Measurements from ENCODE around the gene TMEM248.
"Not testable (repeated sequence)": the region's sequence is repeated elsewhere in the genome, so short reads cannot be mapped to it uniquely, and the experiment has no call there.

The TMEM248 gene, protein sequence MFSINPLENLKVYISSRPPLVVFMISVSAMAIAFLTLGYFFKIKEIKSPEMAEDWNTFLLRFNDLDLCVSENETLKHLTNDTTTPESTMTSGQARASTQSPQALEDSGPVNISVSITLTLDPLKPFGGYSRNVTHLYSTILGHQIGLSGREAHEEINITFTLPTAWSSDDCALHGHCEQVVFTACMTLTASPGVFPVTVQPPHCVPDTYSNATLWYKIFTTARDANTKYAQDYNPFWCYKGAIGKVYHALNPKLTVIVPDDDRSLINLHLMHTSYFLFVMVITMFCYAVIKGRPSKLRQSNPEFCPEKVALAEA

DNA sequence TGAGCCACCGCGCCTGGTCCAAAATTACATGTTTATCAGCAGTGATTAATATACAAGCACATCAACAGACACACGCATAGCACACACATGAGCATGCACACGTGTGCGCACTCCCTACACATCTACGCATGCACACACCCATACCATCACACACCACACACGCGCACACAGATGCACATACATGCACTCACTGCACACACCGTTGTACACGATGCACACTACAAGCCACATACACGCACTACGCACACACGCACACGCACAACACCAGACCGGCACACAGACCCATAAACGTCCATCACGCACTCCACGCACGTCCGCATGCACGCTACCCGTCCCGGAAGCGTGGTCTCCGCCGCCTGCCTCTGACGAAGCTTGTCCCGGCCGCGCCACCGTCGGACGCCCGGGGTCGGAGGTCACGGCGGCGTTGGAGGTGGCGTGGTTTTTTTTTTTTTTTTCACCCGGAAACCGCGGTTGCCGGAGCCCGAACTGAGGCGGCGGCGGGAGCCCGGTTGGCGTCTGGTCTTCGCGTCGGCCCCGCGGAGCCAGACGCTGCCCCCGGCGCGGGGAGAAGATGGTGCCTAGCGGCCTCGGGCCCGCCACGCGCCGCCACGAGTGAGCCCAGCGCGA, at the start of gene TMEM248:
Gene TMEM248, plus strand, starts transcription at position 457 of the 627 bp plus-strand sequence. CDS start 20,641 bp downstream, outside the sequence.
- TF ChIP-seq, protein P1, sequence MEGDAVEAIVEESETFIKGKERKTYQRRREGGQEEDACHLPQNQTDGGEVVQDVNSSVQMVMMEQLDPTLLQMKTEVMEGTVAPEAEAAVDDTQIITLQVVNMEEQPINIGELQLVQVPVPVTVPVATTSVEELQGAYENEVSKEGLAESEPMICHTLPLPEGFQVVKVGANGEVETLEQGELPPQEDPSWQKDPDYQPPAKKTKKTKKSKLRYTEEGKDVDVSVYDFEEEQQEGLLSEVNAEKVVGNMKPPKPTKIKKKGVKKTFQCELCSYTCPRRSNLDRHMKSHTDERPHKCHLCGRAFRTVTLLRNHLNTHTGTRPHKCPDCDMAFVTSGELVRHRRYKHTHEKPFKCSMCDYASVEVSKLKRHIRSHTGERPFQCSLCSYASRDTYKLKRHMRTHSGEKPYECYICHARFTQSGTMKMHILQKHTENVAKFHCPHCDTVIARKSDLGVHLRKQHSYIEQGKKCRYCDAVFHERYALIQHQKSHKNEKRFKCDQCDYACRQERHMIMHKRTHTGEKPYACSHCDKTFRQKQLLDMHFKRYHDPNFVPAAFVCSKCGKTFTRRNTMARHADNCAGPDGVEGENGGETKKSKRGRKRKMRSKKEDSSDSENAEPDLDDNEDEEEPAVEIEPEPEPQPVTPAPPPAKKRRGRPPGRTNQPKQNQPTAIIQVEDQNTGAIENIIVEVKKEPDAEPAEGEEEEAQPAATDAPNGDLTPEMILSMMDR (IDR thresholded peaks at IDR 0.05; ENCODE audit: insufficient read depth, low read length, missing control alignments) = no peak
- ChIA-PET CTCF (no interaction called here), POLR2A (interaction anchor here (0.7 to 0.9 kb wide), 2 partner anchors 9 to 77 kb away, joined by 3 read pairs; no protein-coding TSS in a partner anchor)
- no peak for DNase-seq (ENCODE audit: low read depth, low spot score)
- peak within 1 kb of the TSS; percentile 93 for H3K4me3 ChIP-seq (ENCODE audit: low read depth, low read length)

DNA sequence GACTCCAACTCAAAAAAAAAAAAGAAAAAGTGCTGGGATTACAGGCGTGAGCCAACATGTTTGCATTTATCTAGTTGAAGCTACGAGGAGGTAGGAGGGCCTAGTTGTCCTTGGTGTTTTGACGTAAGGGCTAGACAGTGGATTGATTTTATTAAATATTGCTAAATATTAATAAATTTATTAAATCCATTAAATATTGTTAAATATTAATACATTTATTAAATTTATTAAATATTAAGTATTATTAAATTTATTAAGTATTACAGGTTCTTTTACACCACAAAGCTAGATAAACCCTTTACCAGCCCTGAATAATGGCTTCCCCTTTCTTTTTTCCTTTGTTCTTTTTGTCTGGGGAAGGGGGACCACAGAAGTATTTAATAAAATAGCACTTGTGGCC, 47.5 kb upstream of the TMEM248 start:
- no peak overlapping the region for H3K4me3 ChIP-seq (ENCODE audit: low read depth, low read length)
- POLR2A ChIA-PET = no interaction called here
- DNase-seq (ENCODE audit: low read depth, low spot score) = no peak
- CTCF ChIA-PET = no interaction called here
- TF ChIP-seq, protein P1 (IDR thresholded peaks at IDR 0.05; ENCODE audit: insufficient read depth, low read length, missing control alignments) = no peak

DNA sequence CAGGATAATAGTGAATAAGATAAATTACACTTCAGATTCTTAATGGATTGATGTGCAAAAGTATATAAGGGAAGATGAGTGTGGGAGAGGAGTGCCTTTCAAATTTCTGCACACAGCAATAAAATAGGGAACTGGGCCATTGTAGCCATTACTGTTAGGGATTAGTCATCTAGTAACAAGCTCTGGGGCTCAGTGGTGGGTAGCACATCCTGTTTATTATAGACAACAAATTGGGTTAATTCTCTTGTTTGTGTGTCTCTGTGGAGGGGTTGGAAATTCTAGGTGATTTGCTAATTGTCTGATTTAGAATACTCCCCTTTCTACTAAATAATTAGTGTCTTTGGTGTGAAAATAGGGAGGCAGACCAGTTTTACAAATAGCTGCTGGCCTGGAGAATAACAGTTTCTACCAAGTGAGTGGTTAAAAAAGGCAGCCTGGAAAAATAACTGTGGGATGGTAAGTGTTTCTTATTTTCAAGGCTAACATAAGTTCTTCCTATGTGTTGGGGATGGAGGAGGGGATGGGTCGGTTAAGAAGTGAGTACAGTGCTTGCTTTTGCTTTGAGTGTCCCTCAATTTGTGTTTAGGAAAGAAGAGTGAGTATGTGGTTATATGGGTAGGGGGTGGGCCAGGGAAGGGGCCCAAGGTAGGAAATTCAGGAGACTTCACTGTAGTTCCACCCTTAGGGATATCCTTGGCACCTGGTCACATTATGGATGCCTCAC, 43.3 kb upstream of the TMEM248 start:
- no peak for DNase-seq (ENCODE audit: low read depth, low spot score)
- TF ChIP-seq, protein P1 (IDR thresholded peaks at IDR 0.05; ENCODE audit: insufficient read depth, low read length, missing control alignments) = no peak
- ChIA-PET CTCF (no interaction called here), POLR2A (no interaction called here)
- no peak overlapping the region for H3K4me3 ChIP-seq (ENCODE audit: low read depth, low read length)

DNA sequence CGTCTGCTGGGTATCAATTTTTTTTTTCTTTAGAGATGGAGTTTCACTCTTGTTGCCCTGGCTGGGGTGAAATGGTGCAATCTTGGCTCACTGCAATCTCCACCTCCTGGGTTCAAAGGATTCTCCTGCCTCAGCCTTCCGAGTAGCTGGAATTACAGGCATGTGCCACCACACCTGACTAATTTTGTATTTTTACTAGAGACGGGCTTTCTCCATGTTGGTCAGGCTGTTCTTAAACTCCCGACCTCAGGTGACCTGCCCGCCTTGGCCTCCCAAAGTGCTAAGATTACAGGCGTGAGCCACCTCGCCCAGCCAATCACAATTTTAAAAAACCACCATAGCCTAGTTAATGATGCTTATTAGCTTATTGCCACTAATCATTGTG, 42.7 kb upstream of the TMEM248 start:
- CTCF ChIA-PET, POLR2A ChIA-PET: not testable (repeated sequence)

DNA sequence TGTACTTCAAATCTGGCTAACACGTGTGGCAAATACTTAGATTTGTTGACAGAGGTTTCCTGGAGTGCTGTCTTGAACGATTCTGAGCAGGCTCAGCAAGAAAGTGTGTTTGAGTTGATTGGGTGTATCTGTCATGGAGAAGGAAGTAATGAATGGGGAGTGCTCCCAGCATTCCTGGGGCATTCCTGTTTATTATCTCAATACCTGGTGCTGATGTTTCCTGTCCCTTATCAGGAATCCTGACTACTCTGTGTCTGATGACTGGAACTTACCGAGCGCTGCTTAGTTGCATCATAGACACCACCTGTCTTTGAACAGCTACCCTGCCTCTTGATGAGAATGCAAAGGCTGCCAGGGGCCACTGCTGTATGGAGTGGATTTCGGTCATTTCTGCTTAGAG, 41.0 kb upstream of the TMEM248 start:
- no peak for DNase-seq (ENCODE audit: low read depth, low spot score)
- CTCF ChIA-PET = no interaction called here
- no peak overlapping the region for H3K4me3 ChIP-seq (ENCODE audit: low read depth, low read length)
- TF ChIP-seq, protein P1 (IDR thresholded peaks at IDR 0.05; ENCODE audit: insufficient read depth, low read length, missing control alignments) = no peak
- POLR2A ChIA-PET = no interaction called here

More for the DNA sequence above, 42.7 kb upstream of the TMEM248 start:
- not testable (repeated sequence) for H3K4me3 ChIP-seq (ENCODE audit: low read depth, low read length); DNase-seq (ENCODE audit: low read depth, low spot score)

DNA sequence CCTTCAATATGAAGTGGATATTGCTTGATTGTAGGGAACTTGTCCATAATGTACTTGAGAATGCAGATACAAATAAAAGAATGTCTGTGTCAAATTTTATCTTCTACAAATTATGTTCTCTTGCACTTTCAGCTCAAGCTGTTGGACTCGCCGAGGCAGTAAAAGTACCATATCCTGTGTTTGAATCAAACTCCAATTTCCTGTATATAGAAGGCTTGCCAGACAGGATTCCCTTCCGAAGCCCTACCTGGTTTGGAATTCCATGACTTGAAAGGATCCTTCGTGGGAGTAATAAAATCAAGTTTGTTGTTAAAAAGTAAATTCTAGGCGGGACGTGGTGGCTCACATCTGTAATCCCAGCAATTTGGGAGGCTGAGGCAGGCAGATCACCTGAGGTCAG, 40.4 kb upstream of the TMEM248 start:
- DNase-seq (ENCODE audit: low read depth, low spot score); H3K4me3 ChIP-seq (ENCODE audit: low read depth, low read length); POLR2A ChIA-PET; CTCF ChIA-PET: not testable (repeated sequence)

DNA sequence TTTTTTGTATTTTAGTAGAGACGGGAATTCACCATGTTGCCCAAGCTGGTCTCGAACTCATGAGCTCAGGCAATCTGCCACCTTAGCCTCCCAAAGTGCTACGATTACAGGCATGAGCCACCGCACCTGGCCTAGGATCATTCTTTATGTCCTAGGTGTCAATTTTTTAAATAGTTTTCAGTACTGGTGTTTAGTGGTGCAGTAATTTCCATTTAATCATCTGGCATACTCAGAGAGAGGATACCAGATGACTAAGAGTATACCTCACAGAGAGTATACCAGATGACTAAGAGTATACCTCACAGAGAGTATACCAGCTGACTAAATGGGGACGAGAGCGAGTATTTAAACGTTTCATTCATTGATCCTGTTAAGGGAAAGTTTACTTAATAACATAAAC, 37.3 kb upstream of the TMEM248 start:
- no peak for DNase-seq (ENCODE audit: low read depth, low spot score)
- H3K4me3 ChIP-seq (ENCODE audit: low read depth, low read length) = no peak overlapping the region
- TF ChIP-seq, protein P1 (IDR thresholded peaks at IDR 0.05; ENCODE audit: insufficient read depth, low read length, missing control alignments) = no peak
- POLR2A ChIA-PET = no interaction called here
- CTCF ChIA-PET = no interaction called here

DNA sequence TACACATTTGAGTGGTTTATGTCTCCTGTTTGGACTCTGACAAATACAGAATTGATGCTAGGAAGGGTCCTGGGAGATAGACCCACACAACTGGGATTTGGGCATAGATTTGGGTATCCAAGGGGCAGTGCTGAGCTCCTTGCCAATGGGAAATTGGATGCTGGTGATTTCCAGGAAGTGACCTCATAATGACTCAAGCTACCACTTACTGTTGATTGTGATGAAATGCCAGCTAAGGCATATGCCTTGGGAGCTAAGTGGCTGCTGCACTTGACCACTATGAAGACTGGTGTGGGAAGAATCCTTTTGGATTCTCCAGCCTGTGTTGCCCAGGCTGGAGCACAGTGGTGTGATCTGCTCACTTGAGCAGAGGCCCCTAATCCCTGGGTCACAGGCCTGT, 36.5 kb upstream of the TMEM248 start:
- DNase-seq (ENCODE audit: low read depth, low spot score); CTCF ChIA-PET; H3K4me3 ChIP-seq (ENCODE audit: low read depth, low read length); POLR2A ChIA-PET: not testable (repeated sequence)
